ENCODE data around the gene JMJD4. TPM values are rescaled to one million over a fixed set of nuclear protein-coding genes. Genes with fewer than 3 reads are reported as not detected.

The JMJD4 gene
- total and polyA plus RNA-seq, 9 of the 15 experiments (the other 6 are each of a cell fraction or from before 2014, with no cell fraction given): 1.4 to 42.6 (median 29.2) TPM

GRCh38 chr1:227762231-227762911 is 27.3 kb upstream of the JMJD4 start (continued):
- TF ChIP-seq VEZF1 (CRISPR knock-in tag; IDR thresholded peaks at IDR 0.05): peak; percentile 68
- no peak for TF ChIP-seq SRSF1 (IDR thresholded peaks at IDR 0.05; ENCODE audit: low read depth, low read length)
- no peak for TF ChIP-seq ESRRB (CRISPR knock-in tag; IDR thresholded peaks at IDR 0.05; ENCODE audit: borderline replicate concordance)
- no peak for TF ChIP-seq FOXA3 (CRISPR knock-in tag; conservative IDR thresholded peaks at IDR 0.05 in 1 of 2, IDR thresholded peaks at IDR 0.05 in 1 of 2)
- no peak for TF ChIP-seq GTF3C2 (IDR thresholded peaks at IDR 0.05; ENCODE audit: borderline replicate concordance, extremely low read depth, insufficient read length)
- TF ChIP-seq KAT2B (IDR thresholded peaks at IDR 0.05; ENCODE audit: low read depth, low read length): no peak
- no peak for TF ChIP-seq ZNF639 (CRISPR knock-in tag; conservative IDR thresholded peaks at IDR 0.05 in 1 of 2, IDR thresholded peaks at IDR 0.05 in 1 of 2)
- no peak for TF ChIP-seq PREB (CRISPR knock-in tag; IDR thresholded peaks at IDR 0.05)
- TF ChIP-seq HMG20B (CRISPR knock-in tag; IDR thresholded peaks at IDR 0.05): no peak
- peak; percentile 88; the same call in 1 of the 2 replicates for TF ChIP-seq STAG1 (CRISPR knock-in tag; IDR thresholded peaks at IDR 0.05; ENCODE audit: borderline replicate concordance)
- no peak for TF ChIP-seq MAFG (tag; conservative IDR thresholded peaks at IDR 0.05)
- TF ChIP-seq HNRNPL (IDR thresholded peaks at IDR 0.05; ENCODE audit: low read depth, low read length): no peak
- TF ChIP-seq HSF4 (CRISPR knock-in tag; IDR thresholded peaks at IDR 0.05; ENCODE audit: borderline replicate concordance): no peak
- no peak for TF ChIP-seq PHF8 (IDR thresholded peaks at IDR 0.05; ENCODE audit: borderline replicate concordance, low read length)
- TF ChIP-seq ZNF740 (CRISPR knock-in tag; IDR thresholded peaks at IDR 0.05): no peak
- no peak for TF ChIP-seq ZNF740 (tag; IDR thresholded peaks at IDR 0.05)
